Pancreas (tissue), 10 donors: ENCODE data around the gene NAV3. TPM values are rescaled to one million over a fixed set of nuclear protein-coding genes. Genes with fewer than 3 reads are reported as not detected.

Source experiments
- ATAC-seq, 4 donors: fragments of 200-7000 bp; cut with Tn5 transposase; one replicate each; pipeline versions ENCODE4 v1.8.0 to v1.9.1; 2020; ENCODE audit warnings: mild to moderate bottlenecking in 4 of 4, moderate library complexity in 4 of 4
- DNase-seq, 6 donors: peaks; one replicate each; pipeline ENCODE4 v3.0.0-alpha.2; 2020
- FAIRE-seq: peaks from 2 replicates; lab custom pipeline; 2012; peaks lifted over from hg19 to GRCh38; lab: Jason Lieb, UNC
- H3K27ac ChIP-seq, 4 donors: fragments of 200-600 bp; sonication (generic); 1 replicate in 3 of 4; 2 replicates in 1 of 4; pipeline versions ENCODE4 v1.5.0 to v1.8.0; 2020
- H3K27me3 ChIP-seq, 4 donors: fragments of 200-600 bp; one replicate each; pipeline ENCODE4 v1.8.0; 2021
- H3K36me3 ChIP-seq, 3 donors: fragments of 200-600 bp; sonication (generic) in 1 of 3; one replicate each; pipeline versions ENCODE4 v1.5.0 to v1.8.0; 2020 to 2021
- H3K4me1 ChIP-seq, 3 donors: fragments of 200-600 bp; one replicate each; pipeline ENCODE4 v1.8.0; 2021
- H3K4me3 ChIP-seq, 4 donors: fragments of 200-600 bp; sonication (generic) in 2 of 4; one replicate each; pipeline versions ENCODE4 v1.5.0 to v1.8.0; 2020 to 2021
- H3K9me3 ChIP-seq, 4 donors: fragments of 200-600 bp; one replicate each; pipeline ENCODE4 v1.8.0; 2021
- CTCF ChIP-seq, 4 donors: fragments of 200-600 bp; sonication (generic) in 3 of 4; IDR thresholded peaks; one replicate each; pipeline versions ENCODE4 v1.5.0 to v1.8.0; 2021; ENCODE audit warnings: antibody characterized with exemption in 4 of 4
- WGBS, 2 donors: extraction: QIAGEN DNeasy Blood & Tissue Kit; methylation state at CpG; one replicate each; pipeline ENCODE4 v1.1.7; 2013; 5-methylcytosine and 5-hydroxymethylcytosine counted together
- intact Hi-C, 3 donors: fragments of 100-400 bp; cut with DNase I; formaldehyde crosslinking; loops; one replicate each; pipeline versions ENCODE4 v1.11.1 to v1.14.2; 2022
- polyA plus RNA-seq, 2 donors: library from polyadenylated mRNA; stranded (reverse); fragments of 200-250 nt; gene quantifications; one replicate each; pipeline ENCODE4 v1.2.3, GENCODE V29; 2013
- total RNA-seq, 6 donors: library from RNA; stranded (reverse); fragmentation: NEBNext Ultra II Directional in 4 of 6; extraction: Animal tissue kit (Norgen Biotek cat#: 25700) in 4 of 6; gene quantifications; one replicate each; pipeline versions ENCODE4 v1.2.1 to v1.2.4, GENCODE V29; 2021 to 2023
- donor health status: healthy with polysubstance abuse.
- donor health status: DM: no; HTN: no; CAD: no; lungs with moderate emphysema.
- donor health status: DM: no; HTN: no; CAD: no.
- donor health status: control.
- donor health status: control.
- donor health status: Bipolar disorder and iron deficiency.
- donor health status: DM: yes; HTN: yes; CAD: no.
- donor health status: DM: no; HTN: no; CAD: no.
- donor health status: DM: no; HTN: no; CAD: no.
- donor health status: DM: yes; HTN: yes; CAD: no.

NAV3 gene
- total and polyA plus RNA-seq, 8 donors = 0.46 to 3.7 (median 0.68) TPM

DNA sequence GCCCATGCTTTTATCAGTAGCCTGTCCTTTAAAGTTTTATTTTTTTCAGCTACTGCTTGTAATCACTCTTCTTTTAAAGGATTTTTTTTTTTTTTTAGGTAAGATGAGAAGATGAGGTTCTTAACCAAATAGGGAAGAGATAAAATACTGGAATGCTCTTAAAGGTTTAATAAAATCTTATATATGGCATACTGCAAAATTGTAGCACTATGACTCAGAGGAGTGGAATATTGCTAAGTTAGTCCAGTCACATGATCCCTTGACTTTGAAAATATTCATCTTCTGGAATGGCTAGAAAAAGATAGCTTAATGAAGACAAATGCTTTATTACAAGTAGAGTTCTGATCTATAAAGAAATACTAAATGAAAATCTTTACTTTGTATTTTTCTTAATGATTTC, 116.6 kb downstream of the NAV3 start:
- ATAC-seq (no peak), FAIRE-seq (no peak), DNase-seq (no peak)
- H3K36me3 ChIP-seq = no peaks in the 10 kb centered on the region
- H3K9me3 ChIP-seq = no peaks in the 10 kb centered on the region
- TF ChIP-seq CTCF (IDR thresholded peaks at IDR 0.05) = no peak
- no peaks in the 10 kb centered on the region for H3K4me1 ChIP-seq
- no peaks in the 10 kb centered on the region for H3K27me3 ChIP-seq
- no peak overlapping the region for H3K27ac ChIP-seq
- intact Hi-C loops = no loop called here
- no peak overlapping the region for H3K4me3 ChIP-seq

- DNase-seq (no peak), FAIRE-seq (no peak), ATAC-seq (no peak)
- no peaks in the 10 kb centered on the region for H3K9me3 ChIP-seq
- no peak for TF ChIP-seq CTCF (IDR thresholded peaks at IDR 0.05)
- WGBS, 2 donors = 81 to 93% methylated on average over 1 of the region's 1 CpG
- H3K4me3 ChIP-seq = no peak overlapping the region
- no peaks in the 10 kb centered on the region for H3K4me1 ChIP-seq
- intact Hi-C loops = no loop called here
- H3K27ac ChIP-seq = no peak overlapping the region
- no peaks in the 10 kb centered on the region for H3K27me3 ChIP-seq
- no peaks in the 10 kb centered on the region for H3K36me3 ChIP-seq
Measured at GRCh38 chr12:77947746-77948145, 117.1 kb downstream of the NAV3 start.

DNA sequence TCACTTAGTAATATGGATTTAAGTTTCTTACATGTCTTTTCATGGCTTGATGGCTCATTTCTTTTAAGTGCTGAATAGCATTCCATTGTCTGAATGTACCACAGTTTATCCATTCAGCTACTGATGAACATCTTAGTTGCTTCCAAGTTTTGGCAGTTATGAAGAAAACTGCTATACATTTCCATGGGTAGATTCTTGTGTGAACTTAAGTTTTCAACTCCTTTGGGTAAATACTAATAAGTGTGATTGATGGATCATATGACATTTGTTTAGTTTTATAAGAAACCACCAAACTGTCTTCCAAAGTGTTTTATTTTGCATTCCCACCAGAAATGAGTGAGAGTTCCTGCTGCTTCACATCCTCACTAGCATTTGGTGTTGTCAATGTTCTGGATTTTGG, 119.2 kb downstream of the NAV3 start:
- TF ChIP-seq CTCF (IDR thresholded peaks at IDR 0.05) = no peak
- DNase-seq (no peak), FAIRE-seq (no peak)

DNA sequence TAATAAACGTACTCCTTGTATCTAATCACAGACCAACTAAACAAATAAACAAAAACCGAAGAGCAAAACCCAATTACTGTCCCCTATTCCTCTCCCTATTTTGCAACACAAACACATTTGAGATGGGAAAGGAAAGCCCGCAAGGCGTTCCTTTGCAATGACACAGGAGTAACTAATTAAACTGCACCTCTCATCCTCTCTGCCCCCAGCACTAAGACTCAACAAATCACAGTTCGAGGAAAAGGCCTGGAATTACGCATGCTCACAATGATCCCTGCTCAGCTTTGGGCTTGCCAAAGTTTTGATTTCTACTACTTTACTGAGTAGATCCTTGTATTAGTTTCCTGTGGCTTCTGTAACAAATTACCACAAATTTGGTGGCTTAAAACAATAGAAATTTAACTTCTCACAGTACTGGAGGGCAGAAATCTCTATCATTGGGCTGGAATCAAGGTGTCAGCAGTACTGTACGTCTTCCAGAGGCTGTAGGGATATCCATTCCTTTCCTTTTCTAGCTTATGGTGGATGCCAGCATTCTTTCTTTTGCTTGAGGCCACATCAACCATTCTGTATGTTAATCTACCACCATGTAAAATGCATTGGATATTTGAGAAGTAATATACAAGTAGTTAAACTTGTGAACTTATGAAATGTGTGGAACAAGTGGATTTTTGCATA, 123.0 kb downstream of the NAV3 start:
- WGBS, 2 donors = 61 to 70% methylated on average over 7 of the region's 7 CpGs
- H3K4me1 ChIP-seq = no peaks in the 10 kb centered on the region
- FAIRE-seq = no peak
- no peak for TF ChIP-seq CTCF (IDR thresholded peaks at IDR 0.05)
- no peak overlapping the region for H3K4me3 ChIP-seq
- H3K9me3 ChIP-seq = no peaks in the 10 kb centered on the region
- no peaks in the 10 kb centered on the region for H3K36me3 ChIP-seq
- DNase-seq = no peak
- no peaks in the 10 kb centered on the region for H3K27me3 ChIP-seq
- intact Hi-C loops = no loop called here
- ATAC-seq = no peak
- no peak overlapping the region for H3K27ac ChIP-seq

More for the DNA sequence above, 119.2 kb downstream of the NAV3 start:
- intact Hi-C loops = no loop called here
- Histone ChIP-seq H3K27me3 (no peaks in the 10 kb centered on the region), H3K4me3 (no peak overlapping the region), H3K9me3 (no peaks in the 10 kb centered on the region), H3K27ac (no peak overlapping the region), H3K36me3 (no peaks in the 10 kb centered on the region), H3K4me1 (no peaks in the 10 kb centered on the region)
- ATAC-seq = no peak

DNA sequence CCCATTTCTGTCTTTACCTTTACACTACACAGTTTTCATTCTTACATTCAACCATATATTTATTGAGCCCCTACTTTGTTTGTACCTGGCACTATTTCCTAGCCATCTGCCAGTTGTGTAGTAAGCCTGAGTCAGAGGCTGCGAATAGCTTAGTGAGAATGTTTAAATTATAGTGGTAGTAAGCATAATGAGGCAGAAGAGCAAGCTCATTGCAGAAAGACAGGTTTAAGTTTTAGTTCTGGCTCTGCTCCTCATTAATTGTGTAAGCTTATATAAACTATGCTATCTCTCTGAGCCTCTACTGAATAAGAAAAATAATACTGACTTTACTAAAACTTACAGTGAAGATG, 123.5 kb downstream of the NAV3 start:
- Histone ChIP-seq H3K27me3 (no peaks in the 10 kb centered on the region), H3K9me3 (no peaks in the 10 kb centered on the region), H3K36me3 (no peaks in the 10 kb centered on the region), H3K4me3 (no peak overlapping the region), H3K4me1 (no peaks in the 10 kb centered on the region), H3K27ac (no peak overlapping the region)
- no peak for ATAC-seq
- no peak for FAIRE-seq
- TF ChIP-seq CTCF (IDR thresholded peaks at IDR 0.05) = no peak
- intact Hi-C loops = no loop called here
- 60 to 80% methylated on average over 1 of the region's 1 CpG for WGBS, 2 donors
- no peak for DNase-seq
